CD4-positive, alpha-beta T cell treated with Interleukin-21 for 1 hour (primary cell): ENCODE data around the gene PFDN5.
"Not testable (repeated sequence)": the region's sequence is repeated elsewhere in the genome, so short reads cannot be mapped to it uniquely, and the experiment has no call there.

Experiments
- DNase-seq: peaks from one replicate; pipeline ENCODE4 v3.0.0-alpha.2; 2020

Gene PFDN5

DNA sequence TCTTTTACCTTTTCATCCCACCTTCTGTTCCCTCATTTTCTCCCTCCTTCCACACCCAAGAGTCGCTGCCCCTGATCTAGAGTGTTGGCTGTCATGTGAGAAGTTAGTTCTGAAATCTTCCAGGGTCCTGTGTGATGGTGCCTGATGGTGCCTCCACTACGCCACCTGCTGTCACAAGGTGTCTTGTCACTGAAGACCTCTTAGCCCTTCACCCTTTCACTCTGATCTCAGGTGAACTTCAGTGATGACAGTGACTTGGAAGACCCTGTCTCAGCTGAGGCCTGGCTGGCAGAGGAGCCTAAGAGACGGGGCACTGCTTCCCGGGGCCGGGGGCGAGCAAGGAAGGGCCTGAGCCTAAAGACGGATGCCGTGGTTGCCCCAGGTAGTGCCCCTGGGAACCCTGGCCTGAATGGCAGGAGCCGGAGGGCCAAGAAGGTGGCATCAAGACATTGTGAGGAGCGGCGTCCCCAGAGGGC lies 7.6 kb upstream of the PFDN5 start:
- DNase-seq: peak; percentile 81

DNA sequence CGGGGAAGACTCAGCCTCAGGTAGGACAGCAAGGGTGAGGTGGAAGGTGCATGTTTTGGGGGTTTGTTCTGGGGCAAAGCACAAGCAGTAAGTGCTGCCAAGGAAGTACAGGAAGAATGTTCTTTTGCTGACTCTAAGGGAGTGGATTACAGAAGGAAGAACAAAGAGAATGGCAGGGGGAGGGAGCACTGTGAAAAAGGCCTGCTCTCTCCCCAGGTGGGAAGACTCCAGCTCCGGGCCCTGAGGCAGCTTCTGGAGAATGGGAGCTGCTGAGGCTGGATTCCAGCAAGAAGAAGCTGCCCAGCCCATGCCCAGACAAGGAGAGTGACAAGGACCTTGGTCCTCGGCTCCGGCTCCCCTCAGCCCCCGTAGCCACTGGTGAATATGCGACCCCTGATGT lies 7.0 kb upstream of the PFDN5 start:
- no peak for DNase-seq

DNA sequence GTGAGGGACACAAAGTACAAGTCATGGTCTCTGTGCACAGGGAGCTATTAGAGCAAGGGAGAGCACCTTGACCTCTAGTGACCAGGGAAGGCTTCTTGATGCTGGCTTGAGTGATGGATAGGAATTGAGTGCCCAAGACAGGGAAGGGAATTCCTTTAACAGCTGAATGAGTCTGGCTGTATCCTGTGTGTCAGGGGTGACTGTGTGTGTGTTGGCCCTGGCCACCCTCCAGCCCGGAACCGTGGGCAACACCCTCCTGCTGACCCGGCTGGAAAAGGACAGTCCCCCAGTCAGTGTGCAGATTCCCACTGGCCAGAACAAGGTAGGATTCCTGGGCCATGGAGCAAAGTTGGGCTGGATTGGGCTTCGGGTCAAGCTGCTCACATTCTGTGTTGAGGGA lies 5.5 kb upstream of the PFDN5 start:
- DNase-seq: no peak

DNA sequence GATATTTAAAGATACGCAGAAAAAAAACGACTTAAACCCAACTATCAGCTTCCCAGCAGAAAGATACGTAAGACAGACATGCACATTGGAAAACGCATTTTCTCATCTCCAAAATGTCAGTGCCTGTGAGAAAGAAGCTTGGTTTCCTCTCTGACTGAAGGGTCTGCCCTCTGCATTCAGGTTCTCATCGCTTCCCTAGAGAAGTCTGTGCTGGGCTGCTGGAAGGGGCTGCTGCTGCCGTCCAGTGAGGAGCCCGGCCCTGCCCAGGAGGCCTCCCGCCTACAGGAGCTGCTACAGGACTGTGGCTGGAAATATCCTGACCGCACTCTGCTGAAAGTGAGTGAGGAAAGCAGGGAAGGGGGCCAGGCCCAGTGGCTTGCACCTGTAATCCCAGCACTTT lies 4.7 kb upstream of the PFDN5 start:
- DNase-seq: no peak

DNA sequence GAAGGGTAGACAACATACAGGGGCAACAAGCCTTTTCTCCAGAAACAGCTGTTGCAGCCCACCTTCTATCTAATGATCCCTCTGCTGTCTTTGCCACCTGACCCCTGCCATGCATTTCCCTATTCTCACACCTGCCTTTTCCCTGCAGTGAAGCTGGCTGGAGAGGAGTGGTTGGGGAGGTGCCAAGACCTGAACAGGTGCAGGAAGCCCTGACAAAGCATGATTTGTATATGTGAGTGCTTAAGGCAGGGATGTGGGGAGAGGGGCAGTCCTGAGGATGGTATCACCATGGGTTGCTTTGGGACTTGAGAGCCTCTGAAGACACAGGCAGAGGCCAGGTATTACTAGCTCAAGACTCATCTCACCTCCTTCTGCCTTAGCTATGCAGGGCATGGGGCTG lies 2.9 kb upstream of the PFDN5 start:
- no peak for DNase-seq

DNA sequence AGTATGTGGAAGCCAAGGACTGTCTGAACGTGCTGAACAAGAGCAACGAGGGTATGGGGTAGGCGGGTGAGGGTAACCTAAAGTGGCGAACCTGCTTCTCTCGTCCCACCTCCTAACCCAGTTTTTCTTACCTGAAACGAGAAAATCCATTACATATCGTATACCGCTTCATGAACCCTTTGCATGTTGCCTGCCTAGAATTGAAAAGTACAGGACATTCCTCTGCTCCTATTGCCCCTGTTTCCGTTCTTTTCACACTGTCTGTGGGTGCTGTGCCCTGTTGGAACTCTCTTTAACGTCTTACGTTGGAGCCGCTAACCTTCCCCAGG lies 513 bp downstream of the PFDN5 start:
- DNase-seq: no peak

DNA sequence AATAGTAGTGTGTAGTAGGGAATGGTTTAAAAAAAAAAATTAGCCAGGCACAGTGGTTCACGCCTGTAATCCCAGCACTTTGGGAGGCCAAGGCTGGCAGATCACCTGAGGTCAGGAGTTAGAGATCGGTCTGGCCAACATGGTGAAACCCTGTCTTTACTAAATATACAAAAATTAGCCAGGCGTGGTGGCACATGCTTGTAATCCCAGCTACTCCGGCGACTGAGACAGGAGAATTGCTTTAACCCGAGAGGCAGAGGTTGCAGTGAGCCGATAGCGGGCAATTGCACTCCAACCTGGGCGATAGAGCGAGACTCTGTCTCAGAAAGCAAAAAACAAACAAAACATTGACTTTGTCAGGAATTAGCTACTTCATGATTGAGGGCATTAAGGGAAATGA lies 1.8 kb downstream of the PFDN5 start:
- not testable (repeated sequence) for DNase-seq

DNA sequence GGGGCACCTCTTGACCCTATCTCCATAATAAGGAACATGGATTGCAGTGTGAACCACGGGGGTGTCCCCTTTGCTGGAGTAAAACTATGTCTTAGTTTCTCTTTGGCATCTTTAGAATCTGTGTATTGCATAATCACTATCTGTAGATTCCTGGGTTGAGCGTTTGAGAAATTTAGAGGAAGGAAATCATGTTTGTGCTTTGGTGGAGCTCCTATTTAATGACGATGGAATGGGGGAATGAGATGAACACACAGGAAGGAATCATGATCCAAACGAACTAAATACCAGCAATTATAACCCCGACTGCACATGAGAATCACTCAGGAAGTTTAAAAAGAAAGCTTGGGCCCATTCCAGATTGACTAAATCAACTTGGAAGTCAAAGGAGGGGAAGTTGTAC lies 2.8 kb downstream of the PFDN5 start:
- no peak for DNase-seq

DNA sequence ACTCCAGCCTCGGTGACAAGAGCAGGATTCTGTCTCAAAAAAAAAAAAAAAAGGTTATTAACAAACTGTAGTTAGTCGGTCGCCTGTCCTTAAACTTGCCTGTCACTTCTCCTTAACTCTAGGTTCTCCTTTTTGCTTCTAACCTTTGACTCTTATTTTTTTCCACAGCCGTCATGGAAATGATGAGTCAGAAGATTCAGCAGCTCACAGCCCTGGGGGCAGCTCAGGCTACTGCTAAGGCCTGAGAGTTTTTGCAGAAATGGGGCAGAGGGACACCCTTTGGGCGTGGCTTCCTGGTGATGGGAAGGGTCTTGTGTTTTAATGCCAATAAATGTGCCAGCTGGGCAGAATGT lies 3.7 kb downstream of the PFDN5 start:
- peak; percentile 48 for DNase-seq

DNA sequence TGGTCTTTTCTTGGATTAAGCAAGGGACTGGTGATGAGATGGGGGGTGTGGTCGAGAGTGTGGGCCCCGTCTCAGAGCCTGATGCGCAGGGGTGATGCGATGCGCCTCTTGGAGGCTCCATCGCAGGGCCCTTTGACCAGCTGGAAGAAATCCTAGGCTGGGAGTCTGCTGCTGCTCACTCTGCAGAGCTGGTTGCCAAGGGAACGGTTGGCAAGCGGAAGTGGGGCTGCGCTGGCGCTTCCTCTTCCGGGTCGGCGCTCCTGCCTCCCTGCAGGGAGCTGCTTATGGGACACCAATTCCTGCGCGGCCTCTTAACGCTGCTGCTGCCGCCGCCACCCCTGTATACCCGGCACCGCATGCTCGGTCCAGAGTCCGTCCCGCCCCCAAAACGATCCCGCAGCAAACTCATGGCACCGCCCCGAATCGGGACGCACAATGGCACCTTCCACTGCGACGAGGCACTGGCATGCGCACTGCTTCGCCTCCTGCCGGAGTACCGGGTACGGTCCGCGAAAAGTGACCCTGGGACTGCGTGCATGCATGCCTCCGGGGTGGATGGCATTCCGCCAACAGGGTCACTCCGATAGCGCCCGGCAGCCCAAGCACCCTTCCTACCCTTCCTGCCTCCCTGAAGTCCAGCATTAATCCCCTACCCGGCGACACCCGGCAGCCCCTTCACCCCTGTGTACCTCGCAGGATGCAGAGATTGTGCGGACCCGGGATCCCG lies 4.3 kb downstream of the PFDN5 start, which contains the start of gene MYG1:
MYG1 (plus strand) TSS at position 242 of the 727 bp plus-strand sequence; CDS start at position 285, 43 bp downstream.
- DNase-seq: peak; percentile 87

DNA sequence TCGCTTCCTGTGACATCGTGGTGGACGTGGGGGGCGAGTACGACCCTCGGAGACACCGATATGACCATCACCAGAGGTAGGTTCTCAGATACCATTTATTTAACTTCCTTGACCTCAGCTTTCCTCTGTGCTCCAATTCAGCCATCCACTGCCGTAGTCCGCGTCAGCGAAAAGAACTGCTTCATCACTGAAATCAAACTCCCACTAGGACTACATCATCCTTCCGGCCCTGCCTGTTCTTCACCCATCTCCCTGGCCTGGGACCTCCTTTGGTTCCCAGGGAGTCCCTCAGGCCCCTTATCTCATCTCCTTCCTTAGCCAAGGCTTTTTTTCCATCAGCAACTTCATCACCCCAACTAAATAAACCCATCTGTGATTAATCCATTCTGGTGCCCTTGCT lies 4.8 kb downstream of the PFDN5 start:
- DNase-seq: no peak

DNA sequence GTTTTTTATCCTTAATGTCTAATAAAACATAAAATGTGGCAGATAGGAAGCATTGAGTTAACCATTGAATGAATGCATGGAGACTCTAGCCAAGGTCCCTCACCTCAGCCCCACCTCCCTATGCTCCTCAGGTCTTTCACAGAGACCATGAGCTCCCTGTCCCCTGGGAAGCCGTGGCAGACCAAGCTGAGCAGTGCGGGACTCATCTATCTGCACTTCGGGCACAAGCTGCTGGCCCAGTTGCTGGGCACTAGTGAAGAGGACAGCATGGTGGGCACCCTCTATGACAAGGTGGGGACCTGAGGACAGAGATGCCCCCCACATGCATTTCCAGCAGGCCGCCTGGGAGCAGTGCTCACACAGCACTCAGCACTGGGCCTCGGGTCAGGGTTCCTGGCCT lies 7.6 kb downstream of the PFDN5 start:
- DNase-seq: no peak

DNA sequence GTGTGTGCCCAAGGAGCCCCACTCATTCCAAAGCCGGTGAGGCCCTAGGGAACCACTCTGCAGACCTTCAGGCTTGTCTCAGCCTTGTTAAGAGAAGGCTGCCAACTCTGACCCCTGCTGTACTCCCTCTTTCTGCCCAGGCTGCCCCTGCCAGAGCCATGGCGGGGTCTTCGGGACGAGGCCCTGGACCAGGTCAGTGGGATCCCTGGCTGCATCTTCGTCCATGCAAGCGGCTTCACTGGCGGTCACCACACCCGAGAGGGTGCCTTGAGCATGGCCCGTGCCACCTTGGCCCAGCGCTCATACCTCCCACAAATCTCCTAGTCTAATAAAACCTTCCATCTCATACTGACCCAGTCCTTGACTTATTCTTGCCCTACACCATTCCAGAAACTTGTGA lies 11.5 kb downstream of the PFDN5 start:
- DNase-seq: no peak

DNA sequence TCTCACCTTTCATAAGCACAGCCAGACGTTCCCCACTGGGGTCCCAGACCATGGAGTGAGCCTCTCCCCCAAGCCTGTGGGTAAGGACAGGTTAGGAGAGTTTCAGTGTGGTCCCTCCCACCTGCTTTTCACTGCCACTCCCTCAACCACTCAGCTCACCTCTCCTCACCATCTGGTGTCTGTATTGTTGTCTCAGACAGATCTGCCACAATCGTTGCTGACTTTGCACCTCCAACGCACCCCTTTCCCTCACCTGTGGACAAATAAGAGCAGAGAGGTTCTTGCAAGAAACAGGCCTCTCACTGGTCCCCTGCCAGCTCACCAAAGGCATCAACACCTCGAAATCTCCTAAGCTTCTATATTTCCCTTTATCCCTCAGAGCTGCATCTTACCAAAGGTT lies 12.9 kb downstream of the PFDN5 start:
- DNase-seq: no peak

DNA sequence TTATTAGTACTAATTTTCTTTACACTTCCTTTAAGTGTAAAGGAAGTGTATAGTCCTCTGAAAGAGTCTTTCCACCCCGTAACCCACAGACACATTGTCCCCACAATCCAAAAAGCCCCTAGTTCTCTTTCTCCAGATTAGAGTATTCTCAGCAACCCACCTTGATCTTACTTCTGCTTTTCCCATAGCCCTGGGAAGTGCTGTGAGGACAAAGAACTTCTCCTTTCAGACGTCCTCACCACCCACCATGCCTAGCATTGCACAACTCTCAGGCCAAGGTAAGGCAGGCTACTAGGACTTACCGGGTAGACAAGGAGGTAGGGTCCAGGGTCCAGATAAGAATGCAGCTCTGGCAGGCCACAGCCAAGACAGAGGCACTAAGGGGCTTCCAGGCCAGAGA lies 18.7 kb downstream of the PFDN5 start:
- no peak for DNase-seq

DNA sequence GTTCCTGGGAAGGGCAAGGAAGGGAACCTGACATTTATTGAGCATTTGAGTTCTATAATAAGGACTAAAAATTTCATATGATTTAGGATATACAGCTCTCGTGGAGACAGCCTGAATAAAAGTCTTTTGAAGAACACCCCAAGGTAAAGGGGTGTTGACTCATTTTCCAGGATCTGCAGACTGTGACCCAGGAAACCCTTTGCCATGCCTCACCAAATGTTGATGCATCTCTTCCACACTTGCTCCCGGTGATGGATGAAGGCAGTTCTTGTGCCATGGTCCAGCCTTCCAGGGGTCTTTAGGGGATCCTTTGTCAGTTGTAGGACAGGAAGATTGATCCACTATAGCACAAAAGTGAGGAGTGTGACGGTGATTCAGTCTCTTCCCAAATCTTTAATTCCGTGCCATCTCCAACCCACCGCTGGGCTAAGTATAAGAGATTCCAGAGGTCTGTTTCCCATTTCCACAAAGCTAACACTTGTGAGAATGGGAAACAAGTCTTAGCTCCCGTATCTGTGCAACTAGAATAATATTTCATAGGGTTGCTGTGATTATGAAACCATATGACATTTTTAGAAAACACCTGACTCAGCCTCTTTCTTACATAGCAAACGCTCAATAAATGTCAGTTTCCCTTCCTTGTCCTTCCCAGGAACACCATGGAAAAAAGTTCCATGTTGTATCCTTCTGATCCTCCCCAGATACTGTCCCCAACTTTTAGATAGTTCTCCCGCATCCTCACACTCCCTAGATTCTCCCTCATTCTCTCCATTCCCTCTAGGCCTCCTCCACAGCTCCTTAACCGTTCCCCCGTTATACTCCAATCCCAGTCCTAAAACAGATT lies 25.2 kb downstream of the PFDN5 start:
- no peak for DNase-seq

DNA sequence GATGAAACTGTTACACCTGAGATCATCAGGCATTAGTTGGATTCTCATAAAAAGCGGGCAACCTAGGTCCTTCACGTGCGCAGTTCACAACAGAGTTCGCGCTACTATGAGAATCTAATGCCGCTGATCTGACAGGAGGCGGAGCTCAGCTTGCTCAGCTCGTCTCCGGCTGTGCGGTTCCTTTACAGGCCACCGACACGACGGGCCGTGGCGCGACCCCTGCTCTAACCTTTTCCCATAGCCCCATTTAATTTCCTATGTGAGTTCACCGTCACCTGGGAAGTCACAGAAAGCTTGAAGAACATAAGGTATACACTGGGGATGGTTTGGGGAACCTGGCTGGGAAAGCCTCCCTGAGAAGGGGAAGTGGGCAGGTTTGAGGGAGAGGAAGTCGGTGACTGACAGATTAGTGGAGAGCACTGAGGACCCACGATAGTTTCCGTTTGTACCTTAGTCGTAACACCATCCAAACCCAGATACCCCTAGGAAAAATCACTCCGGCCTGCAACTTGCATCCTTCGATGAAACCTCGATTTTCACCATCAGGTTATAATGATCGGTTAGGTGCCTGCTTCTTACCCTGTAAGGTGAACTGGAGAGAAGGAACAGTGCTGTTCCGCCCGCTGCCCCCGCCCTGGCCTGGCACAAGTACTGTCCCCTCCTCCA lies 28.9 kb downstream of the PFDN5 start:
- DNase-seq: peak; percentile 58

DNA sequence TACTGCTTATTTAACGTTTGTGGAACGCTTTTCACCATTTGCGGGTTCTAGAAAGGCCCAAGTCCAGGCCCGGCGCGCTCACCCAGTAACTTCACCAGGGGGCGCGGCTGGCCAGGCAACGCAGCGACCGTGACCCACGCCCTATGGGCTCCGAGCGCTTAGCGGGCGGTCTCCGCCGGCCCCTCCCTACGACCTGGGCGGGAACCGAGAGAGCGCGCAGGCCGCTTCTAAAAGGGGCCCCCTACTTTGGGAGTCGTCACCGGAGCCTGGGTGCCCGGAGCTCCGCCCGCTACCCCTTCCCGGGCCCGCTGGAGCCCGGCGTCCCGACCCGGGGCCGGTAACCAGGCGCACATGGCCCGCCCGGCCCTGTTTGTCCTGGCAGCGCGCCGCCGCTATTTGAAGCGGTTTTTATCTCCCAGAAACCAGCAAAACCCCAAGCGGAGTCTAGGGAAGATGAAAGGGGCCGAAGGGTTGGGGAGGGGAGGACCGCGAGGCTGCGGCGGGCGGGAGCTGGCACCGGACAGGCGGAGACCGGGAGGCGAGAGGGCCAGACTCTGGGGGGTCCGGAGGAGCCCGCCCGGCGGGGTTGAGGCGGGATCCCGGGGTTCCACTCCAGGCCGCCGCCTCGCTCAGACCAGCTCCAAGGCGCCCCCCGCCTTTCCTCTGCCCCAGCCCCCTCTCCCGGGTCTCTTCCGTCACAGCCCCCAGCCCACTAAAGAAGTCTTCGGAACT lies 29.6 kb downstream of the PFDN5 start:
- peak; percentile 88 for DNase-seq

DNA sequence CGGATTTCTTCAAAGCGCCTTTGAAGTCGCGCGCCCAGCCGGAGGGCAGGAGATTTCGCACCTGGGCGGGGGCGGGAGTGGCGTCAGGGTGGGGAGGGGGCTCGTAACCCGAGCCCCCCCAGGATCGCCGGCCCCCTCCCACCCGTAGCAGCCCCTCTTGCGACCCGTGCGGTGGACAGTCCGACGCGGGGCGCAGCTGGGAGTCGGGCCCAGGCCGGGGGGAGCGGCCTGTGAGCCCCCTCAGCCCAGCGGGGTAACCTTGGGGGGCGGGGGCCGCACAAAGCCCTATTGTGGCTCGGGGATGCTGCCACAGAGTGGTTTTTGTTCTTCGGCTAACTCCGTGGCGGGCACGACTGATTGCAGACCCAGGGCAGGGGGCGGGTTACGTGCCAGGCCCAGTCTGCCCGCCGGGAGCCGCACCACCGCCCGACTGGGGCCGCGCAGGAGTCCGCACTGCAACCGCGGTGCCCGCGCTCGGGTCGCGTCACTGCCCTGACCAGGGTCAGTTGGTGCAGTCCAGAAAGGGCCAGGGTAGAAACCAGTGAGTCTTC lies 30.2 kb downstream of the PFDN5 start:
- DNase-seq: no peak

DNA sequence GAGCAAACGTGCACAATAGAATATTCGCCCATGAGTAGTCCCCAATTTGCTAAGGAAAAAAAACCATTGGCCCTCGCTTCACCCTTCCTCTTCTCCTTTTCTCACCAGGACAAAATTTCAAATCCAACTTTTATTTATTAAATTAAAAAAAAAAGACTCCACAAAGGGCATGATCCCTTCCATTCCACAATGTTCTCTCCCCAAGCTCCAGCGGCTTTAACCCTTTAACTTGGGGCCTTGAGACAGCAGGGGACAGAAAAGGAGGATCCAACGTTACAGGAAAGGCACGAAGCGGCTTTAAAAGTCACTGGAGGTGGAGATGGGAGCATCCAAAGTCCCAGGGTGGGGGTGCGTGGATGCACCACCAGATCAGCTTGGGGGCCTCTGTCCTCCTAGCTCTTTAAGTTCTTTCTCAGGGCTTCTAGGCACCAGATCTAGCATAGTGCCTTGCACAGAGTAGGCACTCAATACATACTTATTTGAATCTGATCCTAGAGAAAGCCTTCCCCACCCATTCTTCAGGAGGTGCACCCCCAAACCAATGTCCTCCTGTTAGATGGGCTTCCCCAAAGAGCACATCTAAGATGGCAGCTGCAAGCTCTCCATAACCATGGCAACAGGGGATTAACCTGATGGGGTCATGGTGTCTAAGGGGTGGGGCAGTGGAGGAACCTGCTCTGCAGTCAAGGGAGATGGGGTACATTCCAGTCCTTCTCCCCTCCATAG lies 31.3 kb downstream of the PFDN5 start:
- DNase-seq: no peak

DNA sequence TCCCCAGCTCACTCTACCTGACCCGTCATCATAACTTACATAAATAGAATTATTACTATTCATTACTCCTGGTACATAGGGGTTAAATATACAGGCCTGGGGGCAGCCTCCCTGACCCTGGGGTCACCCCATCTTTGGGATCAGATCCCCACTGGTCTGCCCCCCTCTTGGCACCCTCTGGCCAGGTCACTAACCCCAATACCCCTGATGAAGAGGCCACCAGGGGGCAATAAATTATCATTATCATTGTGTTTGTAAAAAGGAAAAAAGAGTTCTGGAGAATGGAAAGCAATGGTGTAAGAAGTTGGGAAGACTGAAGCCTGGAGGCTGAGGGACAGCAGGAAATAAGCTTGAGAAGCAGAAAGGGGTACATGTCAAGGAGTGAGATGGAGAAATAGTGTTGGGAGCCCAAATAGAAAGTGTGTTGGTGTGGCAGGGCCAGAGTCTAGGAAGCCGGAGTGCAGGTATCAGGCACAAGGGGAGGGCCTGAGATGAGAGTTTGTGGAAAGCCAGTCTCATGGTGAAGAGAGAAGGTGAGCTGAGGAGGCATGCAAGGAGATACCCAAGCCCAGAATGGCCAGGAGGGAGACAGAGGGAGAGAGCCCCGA lies 32.2 kb downstream of the PFDN5 start:
- DNase-seq: peak; percentile 18

DNA sequence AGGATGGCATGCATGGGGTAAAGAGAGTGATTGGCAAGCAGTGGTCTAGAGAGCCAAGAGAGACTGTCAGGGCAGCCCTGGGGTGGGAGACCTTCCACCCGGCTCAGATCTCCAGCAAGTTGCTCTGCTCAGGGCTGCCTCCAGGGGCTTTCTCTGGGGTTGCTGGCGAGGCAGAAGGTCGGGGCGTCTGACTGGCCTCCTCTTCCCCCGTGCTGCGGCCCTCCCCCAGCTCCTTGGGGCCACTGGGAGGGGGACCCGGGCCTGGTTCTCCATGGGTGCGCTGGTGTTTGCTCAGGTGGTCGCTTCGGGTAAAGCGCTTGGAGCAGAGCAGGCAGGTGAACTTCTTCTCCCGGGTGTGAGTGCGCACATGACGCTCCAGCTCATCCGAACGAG lies 32.7 kb downstream of the PFDN5 start:
- DNase-seq: no peak
